RWPE2 (cell line): ENCODE measurements around the gene OTOF.

ENCODE experiments used
- ATAC-seq: fragments of 200-7000 bp; cut with Tn5 transposase; 3 replicates; pipeline ENCODE4 v1.9.1; 2021; ENCODE audit warnings: low read depth
- DNase-seq: peaks from one replicate; pipeline ENCODE4 v3.0.0-alpha.2; 2020; ENCODE audit warnings: low spot score
- H3K27ac ChIP-seq: fragments of 450-650 bp; 2 replicates; pipeline ENCODE4 v1.5.1; 2017; ENCODE audit warnings: mild to moderate bottlenecking; ENCODE audit not compliant: poor library complexity, severe bottlenecking
- H3K27me3 ChIP-seq: fragments of 250-450 bp; sonication (Bioruptor Pico); 2 replicates; pipeline ENCODE4 v1.5.1; 2021; ENCODE audit warnings: mild to moderate bottlenecking, moderate library complexity; ENCODE audit not compliant: insufficient read depth, poor library complexity, severe bottlenecking
- H3K36me3 ChIP-seq: fragments of 250-450 bp; sonication (Bioruptor Pico); 2 replicates; pipeline ENCODE4 v1.5.1; 2020; ENCODE audit warnings: low read depth, mild to moderate bottlenecking, moderate library complexity
- H3K4me1 ChIP-seq: fragments of 250-450 bp; sonication (Bioruptor Pico); 2 replicates; pipeline ENCODE4 v1.5.1; 2021; ENCODE audit warnings: mild to moderate bottlenecking, moderate library complexity; ENCODE audit not compliant: insufficient read depth, poor library complexity, severe bottlenecking
- H3K4me3 ChIP-seq: fragments of 250-450 bp; sonication (Bioruptor Pico); 2 replicates; pipeline ENCODE4 v1.5.1; 2021; ENCODE audit warnings: mild to moderate bottlenecking, moderate library complexity; ENCODE audit not compliant: severe bottlenecking
- H3K9me3 ChIP-seq: fragments of 250-450 bp; sonication (Bioruptor Pico); 2 replicates; pipeline ENCODE4 v1.5.1; 2021; ENCODE audit warnings: mild to moderate bottlenecking, moderate library complexity; ENCODE audit not compliant: severe bottlenecking
- TF ChIP-seq, protein P1 (sequence below): fragments of 450-650 bp; IDR thresholded peaks from one replicate; pipeline ENCODE4 v1.5.1; 2017; ENCODE audit warnings: mild to moderate bottlenecking, moderate library complexity; ENCODE audit not compliant: poor library complexity, severe bottlenecking

OTOF gene

DNA sequence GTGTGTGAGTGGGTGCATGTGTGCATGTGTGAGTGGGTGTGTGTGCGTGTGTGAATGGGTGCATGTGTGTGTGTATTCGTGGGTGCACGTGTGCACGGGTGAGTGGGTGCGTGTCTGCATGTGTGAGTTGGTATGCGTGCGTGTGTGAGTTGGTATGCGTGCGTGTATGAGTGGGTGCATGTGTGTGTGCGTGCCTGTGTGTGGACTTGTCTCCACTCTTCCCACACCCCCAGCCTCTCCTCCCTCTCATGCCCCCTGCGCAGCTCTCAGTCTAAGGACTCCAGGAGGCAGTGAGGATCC is 5.1 kb upstream of the OTOF start:
- DNase-seq: no peak
- no peak for ATAC-seq
- no peaks in the 10 kb centered on the region for H3K27me3 ChIP-seq
- TF ChIP-seq, protein P1, sequence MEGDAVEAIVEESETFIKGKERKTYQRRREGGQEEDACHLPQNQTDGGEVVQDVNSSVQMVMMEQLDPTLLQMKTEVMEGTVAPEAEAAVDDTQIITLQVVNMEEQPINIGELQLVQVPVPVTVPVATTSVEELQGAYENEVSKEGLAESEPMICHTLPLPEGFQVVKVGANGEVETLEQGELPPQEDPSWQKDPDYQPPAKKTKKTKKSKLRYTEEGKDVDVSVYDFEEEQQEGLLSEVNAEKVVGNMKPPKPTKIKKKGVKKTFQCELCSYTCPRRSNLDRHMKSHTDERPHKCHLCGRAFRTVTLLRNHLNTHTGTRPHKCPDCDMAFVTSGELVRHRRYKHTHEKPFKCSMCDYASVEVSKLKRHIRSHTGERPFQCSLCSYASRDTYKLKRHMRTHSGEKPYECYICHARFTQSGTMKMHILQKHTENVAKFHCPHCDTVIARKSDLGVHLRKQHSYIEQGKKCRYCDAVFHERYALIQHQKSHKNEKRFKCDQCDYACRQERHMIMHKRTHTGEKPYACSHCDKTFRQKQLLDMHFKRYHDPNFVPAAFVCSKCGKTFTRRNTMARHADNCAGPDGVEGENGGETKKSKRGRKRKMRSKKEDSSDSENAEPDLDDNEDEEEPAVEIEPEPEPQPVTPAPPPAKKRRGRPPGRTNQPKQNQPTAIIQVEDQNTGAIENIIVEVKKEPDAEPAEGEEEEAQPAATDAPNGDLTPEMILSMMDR: no peak
- H3K36me3 ChIP-seq: no peaks in the 10 kb centered on the region
- H3K27ac ChIP-seq: no peak overlapping the region
- H3K4me3 ChIP-seq: no peak overlapping the region
- H3K4me1 ChIP-seq: no peaks in the 10 kb centered on the region
- H3K9me3 ChIP-seq: no peaks in the 10 kb centered on the region

DNA sequence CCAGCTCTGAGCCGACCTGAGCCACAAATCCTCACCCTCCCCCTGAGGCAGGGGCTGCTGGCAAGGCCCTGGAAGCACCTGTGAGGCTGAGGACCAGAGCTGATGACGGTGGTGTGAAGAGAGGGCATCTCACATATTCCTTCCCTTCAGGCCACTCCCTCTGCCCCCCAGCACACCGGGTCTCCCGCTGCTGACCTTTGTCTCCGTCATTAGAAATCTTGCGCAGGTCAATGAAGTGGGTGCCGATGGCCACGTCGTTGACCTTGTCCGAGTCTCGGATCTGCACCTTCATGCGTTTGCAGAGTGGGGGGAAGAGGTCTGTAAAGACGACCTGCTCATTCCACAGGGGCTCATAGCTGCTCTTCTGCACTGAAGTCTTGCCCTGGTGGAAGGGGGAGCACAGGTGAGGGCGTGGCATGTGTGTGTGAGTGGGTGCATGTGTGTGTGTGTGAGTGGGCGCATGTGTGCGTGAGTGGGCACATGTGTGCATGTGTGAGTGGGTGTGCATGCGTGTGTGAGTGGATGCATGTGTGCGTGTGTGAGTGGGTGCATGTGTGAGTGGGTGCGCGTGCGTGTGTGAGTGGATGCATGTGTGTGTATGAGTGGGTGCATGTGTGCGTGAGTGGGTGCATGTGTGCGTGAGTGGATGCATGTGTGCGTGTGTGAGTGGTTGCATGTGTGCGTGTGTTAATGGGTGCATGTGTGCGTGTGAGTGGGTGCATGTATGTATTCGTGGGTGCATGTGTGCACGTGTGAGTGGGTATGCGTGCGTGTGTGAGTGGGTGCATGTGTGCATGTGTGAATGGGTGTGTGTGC is 4.5 kb upstream of the OTOF start:
- no peak overlapping the region for H3K27ac ChIP-seq
- no peaks in the 10 kb centered on the region for H3K36me3 ChIP-seq
- H3K9me3 ChIP-seq: no peaks in the 10 kb centered on the region
- no peaks in the 10 kb centered on the region for H3K27me3 ChIP-seq
- no peaks in the 10 kb centered on the region for H3K4me1 ChIP-seq
- no peak overlapping the region for H3K4me3 ChIP-seq
- ATAC-seq (no peak), DNase-seq (no peak)
- TF ChIP-seq, protein P1: no peak

DNA sequence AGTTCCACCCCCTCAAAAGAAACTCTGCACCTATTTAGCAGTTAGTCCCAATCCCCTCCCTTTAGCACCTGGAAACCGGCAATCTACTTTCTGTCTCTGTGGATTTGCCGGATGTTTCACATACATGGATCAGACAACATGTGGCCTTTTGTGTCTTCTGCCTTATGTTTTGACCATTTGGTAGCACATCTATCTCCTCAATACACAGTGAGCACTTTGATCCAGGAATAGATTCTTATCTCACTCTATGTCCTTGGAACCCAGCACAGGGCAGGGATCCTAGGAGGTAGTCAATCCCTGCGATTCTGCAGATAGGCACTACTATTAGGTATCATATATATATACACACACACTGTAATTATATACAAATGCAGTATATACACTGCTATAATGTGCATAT is 3.8 kb upstream of the OTOF start:
- no peak overlapping the region for H3K27ac ChIP-seq
- no peaks in the 10 kb centered on the region for H3K36me3 ChIP-seq
- TF ChIP-seq, protein P1: no peak
- no peaks in the 10 kb centered on the region for H3K4me1 ChIP-seq
- no peak overlapping the region for H3K4me3 ChIP-seq
- ATAC-seq (no peak), DNase-seq (no peak)
- no peaks in the 10 kb centered on the region for H3K27me3 ChIP-seq
- no peaks in the 10 kb centered on the region for H3K9me3 ChIP-seq

DNA sequence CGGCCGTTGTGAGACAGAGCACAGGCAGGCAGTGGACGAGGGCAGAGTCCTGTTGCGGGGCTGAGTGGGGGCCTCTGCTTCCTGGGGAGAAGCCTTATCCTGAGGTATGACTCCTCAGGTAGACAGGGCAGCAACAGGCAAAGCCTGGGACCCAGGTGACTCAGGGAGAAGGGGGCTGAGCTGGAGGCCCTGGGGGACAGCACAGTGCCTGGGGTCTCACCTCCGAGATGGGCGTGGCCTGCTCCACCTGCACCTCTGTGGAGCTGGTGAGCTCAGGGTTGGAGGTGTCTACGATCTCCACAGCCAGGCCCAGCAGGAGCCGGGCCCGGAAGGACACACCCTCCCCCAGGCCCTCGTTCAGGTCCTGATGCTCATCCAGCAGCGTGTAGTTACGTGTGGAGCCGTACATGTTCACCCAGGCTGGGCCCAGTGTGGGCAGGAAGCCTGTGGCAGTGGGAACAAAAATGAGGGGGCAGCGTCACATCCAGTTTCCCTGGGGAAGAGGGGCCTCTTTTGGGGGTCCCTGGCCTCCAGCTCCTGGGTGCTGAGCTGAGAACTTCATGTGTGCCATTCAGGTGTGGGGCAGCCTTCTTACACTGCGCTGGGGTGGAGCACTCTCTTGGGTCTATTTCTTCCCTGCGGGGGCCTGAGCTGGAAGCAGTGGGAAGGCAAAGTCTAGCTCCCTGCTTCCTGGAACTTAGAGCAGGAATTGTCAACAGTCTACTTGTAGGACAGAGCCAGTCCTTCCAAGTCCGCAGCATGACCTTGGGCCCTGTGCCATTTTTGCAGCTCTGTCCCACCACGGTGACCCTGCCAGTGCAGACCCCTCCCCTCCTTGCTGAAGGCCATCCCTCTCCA is 2.9 kb upstream of the OTOF start:
- H3K27ac ChIP-seq: no peak overlapping the region
- no peak overlapping the region for H3K4me3 ChIP-seq
- DNase-seq (no peak), ATAC-seq (no peak)
- H3K9me3 ChIP-seq: no peaks in the 10 kb centered on the region
- TF ChIP-seq, protein P1: no peak
- no peaks in the 10 kb centered on the region for H3K36me3 ChIP-seq
- no peaks in the 10 kb centered on the region for H3K4me1 ChIP-seq
- no peaks in the 10 kb centered on the region for H3K27me3 ChIP-seq
